NT2/D1 (cell line): Measurements from ENCODE around the gene JUNB.

ENCODE experiments used
- DNase-seq: peaks from one replicate; pipeline ENCODE4 v3.0.0-alpha.2; 2011; ENCODE audit warnings: low read depth, low spot score
- H3K27me3 ChIP-seq: 2 replicates; pipeline ENCODE4 v1.6.0; 2011; ENCODE audit warnings: mild to moderate bottlenecking; ENCODE audit not compliant: insufficient read length, insufficient read depth
- H3K36me3 ChIP-seq: 2 replicates; pipeline ENCODE4 v1.6.1; 2011; ENCODE audit warnings: mild to moderate bottlenecking, low read length, mixed read lengths; ENCODE audit not compliant: insufficient read depth, insufficient read length
- H3K4me1 ChIP-seq: 2 replicates; pipeline ENCODE4 v1.5.1; 2011; ENCODE audit not compliant: insufficient read depth, insufficient read length
- H3K4me3 ChIP-seq: 2 replicates; pipeline ENCODE4 v1.5.1; 2011; ENCODE audit warnings: low read depth; ENCODE audit not compliant: insufficient read length
- H3K9ac ChIP-seq: 2 replicates; pipeline ENCODE4 v1.6.0; 2011; ENCODE audit warnings: low read depth; ENCODE audit not compliant: insufficient read length
- H3K9me3 ChIP-seq: 2 replicates; pipeline ENCODE4 v1.5.1; 2011; ENCODE audit warnings: mild to moderate bottlenecking, low read length; ENCODE audit not compliant: insufficient read depth
- SUZ12 ChIP-seq: IDR thresholded peaks from 2 replicates; pipeline ENCODE4 v1.6.1; 2011; ENCODE audit not compliant: insufficient read length, insufficient read depth; ENCODE audit errors: extremely low read depth
- YY1 ChIP-seq: IDR thresholded peaks from 2 replicates; pipeline ENCODE4 v1.6.1; 2011; ENCODE audit not compliant: insufficient read length, insufficient read depth
- ZNF274 ChIP-seq: IDR thresholded peaks from 2 replicates; pipeline ENCODE4 v1.6.1; 2011; ENCODE audit warnings: mild to moderate bottlenecking, low read depth, low read length

JUNB gene

DNA sequence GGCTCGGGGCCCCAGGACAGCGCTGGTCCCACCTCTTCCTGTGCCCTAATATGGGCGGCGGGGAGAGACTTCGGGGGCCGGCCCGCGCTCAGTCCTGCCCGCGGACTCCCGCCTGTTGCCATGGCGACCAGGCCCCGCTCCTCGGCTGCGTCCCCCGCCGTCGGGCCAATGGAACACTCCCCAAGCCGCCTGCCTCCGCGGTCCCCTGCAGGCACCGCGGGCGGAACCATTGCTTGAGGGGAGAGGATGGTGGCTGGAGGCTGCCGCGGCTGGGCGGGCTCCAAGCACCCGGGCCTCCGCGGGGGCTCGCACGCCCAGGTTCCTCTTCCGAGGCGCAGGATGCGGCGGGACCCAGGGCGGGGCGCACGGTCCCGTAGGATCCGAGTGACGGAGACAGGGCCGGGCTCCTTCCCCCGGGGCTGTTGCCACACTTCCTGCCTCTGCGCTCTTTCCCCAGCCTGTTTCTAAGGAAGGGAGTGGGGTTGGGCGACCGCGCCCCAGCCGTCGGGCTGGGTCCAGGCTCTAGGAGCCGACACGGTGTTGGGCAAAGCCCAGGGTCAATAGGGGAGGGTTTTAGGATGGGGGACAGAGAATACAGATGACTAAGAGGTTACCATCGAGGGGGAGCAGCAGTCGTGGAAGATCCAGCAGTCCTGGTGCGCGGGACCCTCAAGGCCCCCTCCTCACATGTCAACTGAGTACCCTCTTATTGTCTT, 1.2 kb upstream of the JUNB start:
- Histone ChIP-seq H3K4me1 (peaks cover 30% of the 10 kb centered on the region), H3K9ac (peak overlapping the region; percentile 80), H3K27me3 (peaks cover 25% of the 10 kb centered on the region), H3K36me3 (peaks cover 2% of the 10 kb centered on the region), H3K9me3 (no peaks in the 10 kb centered on the region), H3K4me3 (peak overlapping the region; percentile 50)
- TF ChIP-seq YY1 (no peak), ZNF274 (no peak), SUZ12 (no peak)
- peak; percentile 90 for DNase-seq

DNA sequence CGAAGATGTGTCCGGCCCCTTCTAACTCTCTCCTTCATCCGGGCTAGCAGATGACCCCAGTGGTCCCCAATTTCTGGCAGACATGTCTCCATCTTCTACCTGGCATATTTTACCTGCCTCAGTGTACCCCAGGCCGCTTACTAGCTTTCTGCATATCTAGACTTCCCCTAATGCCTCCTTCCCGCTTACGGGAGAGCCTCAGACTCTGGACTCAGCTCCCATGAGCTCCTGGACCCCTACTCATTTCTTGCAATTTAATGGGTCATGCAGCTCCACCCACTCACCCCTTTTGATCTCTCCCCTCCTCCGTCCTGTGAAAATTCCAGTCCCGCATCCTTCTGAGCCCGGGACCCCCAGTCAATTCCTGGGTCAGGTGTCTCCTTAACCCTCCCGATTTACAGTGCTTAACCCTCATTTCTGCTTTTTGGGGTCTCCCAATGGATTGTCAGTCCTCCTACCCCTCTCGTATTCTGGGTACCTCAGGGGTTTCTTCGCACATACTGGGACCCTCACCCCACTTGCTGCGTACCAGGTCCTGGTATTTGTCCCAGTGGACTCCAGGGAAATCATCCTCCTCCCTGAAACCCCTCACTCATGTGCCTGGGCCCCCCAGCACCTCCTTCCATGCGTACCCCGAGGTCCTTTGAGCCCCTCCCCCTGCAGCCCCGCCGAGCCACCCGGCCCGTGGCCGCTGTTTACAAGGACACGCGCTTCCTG, 500 bp upstream of the JUNB start:
- DNase-seq, result no peak
- Histone ChIP-seq H3K4me1 (peaks cover 30% of the 10 kb centered on the region), H3K9ac (peak overlapping the region; percentile 80), H3K27me3 (peaks cover 25% of the 10 kb centered on the region), H3K4me3 (peak overlapping the region; percentile 50), H3K36me3 (peaks cover 2% of the 10 kb centered on the region), H3K9me3 (no peaks in the 10 kb centered on the region)
- no peak for TF ChIP-seq ZNF274
- no peak for TF ChIP-seq SUZ12
- no peak for TF ChIP-seq YY1

DNA sequence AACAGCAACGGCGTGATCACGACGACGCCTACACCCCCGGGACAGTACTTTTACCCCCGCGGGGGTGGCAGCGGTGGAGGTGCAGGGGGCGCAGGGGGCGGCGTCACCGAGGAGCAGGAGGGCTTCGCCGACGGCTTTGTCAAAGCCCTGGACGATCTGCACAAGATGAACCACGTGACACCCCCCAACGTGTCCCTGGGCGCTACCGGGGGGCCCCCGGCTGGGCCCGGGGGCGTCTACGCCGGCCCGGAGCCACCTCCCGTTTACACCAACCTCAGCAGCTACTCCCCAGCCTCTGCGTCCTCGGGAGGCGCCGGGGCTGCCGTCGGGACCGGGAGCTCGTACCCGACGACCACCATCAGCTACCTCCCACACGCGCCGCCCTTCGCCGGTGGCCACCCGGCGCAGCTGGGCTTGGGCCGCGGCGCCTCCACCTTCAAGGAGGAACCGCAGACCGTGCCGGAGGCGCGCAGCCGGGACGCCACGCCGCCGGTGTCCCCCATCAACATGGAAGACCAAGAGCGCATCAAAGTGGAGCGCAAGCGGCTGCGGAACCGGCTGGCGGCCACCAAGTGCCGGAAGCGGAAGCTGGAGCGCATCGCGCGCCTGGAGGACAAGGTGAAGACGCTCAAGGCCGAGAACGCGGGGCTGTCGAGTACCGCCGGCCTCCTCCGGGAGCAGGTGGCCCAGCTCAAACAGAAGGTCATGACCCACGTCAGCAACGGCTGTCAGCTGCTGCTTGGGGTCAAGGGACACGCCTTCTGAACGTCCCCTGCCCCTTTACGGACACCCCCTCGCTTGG, 966 bp downstream of the JUNB start:
- DNase-seq, result no peak
- Histone ChIP-seq H3K9ac (peak overlapping the region; percentile 95), H3K9me3 (no peaks in the 10 kb centered on the region), H3K4me3 (peak overlapping the region; percentile 72), H3K4me1 (peaks cover 22% of the 10 kb centered on the region), H3K27me3 (peaks cover 25% of the 10 kb centered on the region), H3K36me3 (peaks cover 8% of the 10 kb centered on the region)
- no peak for TF ChIP-seq SUZ12
- TF ChIP-seq ZNF274, result no peak
- TF ChIP-seq YY1, result no peak

DNA sequence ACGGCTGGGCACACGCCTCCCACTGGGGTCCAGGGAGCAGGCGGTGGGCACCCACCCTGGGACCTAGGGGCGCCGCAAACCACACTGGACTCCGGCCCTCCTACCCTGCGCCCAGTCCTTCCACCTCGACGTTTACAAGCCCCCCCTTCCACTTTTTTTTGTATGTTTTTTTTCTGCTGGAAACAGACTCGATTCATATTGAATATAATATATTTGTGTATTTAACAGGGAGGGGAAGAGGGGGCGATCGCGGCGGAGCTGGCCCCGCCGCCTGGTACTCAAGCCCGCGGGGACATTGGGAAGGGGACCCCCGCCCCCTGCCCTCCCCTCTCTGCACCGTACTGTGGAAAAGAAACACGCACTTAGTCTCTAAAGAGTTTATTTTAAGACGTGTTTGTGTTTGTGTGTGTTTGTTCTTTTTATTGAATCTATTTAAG, 1.6 kb downstream of the JUNB start:
- no peak for DNase-seq
- Histone ChIP-seq H3K36me3 (peaks cover 8% of the 10 kb centered on the region), H3K4me3 (peak overlapping the region; percentile 72), H3K9me3 (no peaks in the 10 kb centered on the region), H3K9ac (peak overlapping the region; percentile 95), H3K27me3 (peaks cover 25% of the 10 kb centered on the region), H3K4me1 (peaks cover 22% of the 10 kb centered on the region)
- TF ChIP-seq YY1 (no peak), SUZ12 (no peak), ZNF274 (no peak)

DNA sequence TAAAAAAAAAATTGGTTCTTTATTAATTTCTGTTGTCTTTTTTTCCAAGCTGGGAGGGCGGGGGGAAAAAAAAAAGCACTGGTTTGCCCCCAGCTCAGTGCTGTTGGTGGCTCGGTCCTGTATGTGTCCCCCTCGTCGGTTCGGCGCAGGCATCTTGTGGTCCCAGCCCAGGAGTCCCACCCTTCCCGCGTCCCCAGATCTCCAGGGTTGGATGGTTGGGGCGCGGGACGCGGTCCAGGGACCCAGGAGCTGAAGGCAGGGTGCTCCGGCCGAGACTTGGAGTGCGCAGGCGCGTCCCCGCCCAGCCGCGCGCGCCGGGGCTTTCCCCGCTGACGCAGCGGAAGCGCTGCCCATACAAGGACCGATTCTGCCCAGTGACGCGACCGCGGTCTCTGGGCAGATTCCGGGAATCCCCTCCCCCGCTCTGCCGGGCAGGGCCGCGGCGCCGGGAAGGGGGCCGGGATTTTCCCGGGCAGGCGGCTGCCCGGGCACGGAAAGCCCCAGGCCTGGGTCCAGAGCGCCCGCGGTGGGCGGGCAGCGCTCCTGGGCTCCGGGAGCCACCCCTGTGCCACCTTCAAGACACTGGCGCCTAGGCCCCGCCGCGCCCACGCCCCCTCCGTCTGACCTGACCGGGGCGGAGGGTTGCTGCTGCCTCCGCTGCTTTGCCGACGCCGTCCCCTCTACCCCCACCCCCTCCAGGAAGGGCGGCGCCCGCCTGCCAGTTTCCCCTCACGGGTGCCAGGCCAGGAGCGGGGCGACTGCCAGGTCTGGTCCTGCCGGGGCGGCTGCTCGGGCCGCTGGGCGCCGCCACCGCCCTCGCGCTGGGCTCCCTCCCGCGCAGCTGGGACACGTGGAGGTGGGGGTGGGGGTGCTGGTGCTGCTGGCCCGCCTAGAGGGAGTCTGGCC, 2.3 kb downstream of the JUNB start:
- H3K9me3 ChIP-seq, result no peaks in the 10 kb centered on the region
- peak overlapping the region; percentile 95 for H3K9ac ChIP-seq
- peaks cover 8% of the 10 kb centered on the region for H3K36me3 ChIP-seq
- peaks cover 19% of the 10 kb centered on the region for H3K4me1 ChIP-seq
- H3K4me3 ChIP-seq, result peak overlapping the region; percentile 72
- DNase-seq, result peak; percentile 85
- peaks cover 25% of the 10 kb centered on the region for H3K27me3 ChIP-seq
- TF ChIP-seq SUZ12 (no peak), YY1 (no peak), ZNF274 (no peak)

DNA sequence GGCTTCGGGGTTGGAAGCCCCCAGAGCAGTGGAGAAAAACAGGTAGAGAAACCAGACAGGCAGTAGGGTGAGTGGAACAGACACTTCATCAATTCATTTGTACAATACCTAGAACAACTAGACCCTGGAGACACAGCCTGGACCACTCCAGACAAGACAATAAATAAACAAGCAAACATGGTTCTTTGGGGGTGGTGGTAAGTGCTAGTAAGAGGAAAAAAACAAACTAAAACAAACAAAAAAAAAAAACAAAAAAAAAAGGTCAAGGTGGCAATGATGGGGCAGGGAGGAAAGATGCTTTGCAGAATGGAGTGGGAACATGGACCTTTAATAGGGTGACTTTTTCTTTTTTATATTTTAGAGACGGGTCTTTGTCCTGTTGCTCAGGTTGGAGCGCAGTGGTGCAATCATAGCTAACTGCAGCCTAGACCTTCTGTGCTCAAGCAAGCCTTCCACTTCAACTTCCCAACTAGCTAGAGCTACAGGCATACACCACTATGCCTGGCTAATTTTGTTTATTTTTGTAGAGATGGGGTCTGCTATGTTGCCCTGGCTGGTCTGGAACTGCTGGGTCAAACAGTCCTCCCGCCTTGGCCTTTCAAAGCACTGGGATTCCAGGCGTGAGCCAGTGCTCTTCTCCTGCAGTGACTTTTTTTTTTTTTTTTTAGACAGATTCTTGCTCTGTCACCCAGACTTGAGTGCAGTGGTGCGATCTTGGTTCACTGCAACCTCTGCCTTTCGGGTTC, 3.1 kb downstream of the JUNB start:
- no peak for DNase-seq
- H3K36me3 ChIP-seq, result peaks cover 14% of the 10 kb centered on the region
- H3K27me3 ChIP-seq, result peaks cover 25% of the 10 kb centered on the region
- peak overlapping the region; percentile 72 for H3K4me3 ChIP-seq
- peak overlapping the region; percentile 95 for H3K9ac ChIP-seq
- no peak for TF ChIP-seq SUZ12
- no peak for TF ChIP-seq YY1
- no peak for TF ChIP-seq ZNF274
- peaks cover 13% of the 10 kb centered on the region for H3K4me1 ChIP-seq
- no peaks in the 10 kb centered on the region for H3K9me3 ChIP-seq
